NCI-H128 (cell line): ENCODE data around the gene USP2.

Source experiments
- DNase-seq: peaks from one replicate; lab custom pipeline; 2025; ENCODE audit not compliant: unreplicated experiment; lab: John Stamatoyannopoulos, UW

USP2 gene

DNA sequence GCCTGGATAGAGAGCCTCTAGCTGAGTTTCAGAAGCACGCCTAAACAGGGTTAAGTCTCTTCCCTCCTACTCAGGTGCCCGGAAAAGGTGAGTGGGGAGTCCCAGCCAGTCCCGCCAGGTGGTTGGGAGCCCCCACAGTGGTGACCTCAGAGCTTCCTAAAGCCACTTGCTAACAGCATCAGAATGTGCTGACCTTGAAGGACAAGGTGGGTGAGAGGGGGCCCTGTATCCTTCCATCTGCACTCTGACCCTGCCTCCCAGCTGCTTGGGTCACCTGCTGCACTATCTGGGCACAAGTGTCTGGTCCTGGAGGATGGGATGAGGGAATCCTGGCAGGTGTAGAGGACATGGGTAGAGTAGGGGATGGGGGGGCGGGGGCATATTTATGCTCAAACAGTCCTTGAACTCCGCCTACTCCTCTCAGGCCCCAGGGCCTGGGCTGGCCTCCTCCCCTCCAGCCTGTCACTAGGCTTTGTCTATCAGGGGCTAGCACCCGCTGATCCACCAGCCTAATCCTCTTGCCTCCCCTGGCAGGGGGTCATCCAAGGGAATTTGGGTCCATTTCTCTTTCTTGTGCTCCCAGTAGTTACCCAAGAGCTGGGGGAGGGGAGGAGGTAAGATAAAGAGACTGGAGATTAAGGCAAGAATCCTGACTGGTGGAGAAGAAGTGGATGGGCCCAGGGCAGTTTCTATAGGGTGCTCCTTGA, 3.4 kb downstream of the USP2 start:
- no peak for DNase-seq

DNA sequence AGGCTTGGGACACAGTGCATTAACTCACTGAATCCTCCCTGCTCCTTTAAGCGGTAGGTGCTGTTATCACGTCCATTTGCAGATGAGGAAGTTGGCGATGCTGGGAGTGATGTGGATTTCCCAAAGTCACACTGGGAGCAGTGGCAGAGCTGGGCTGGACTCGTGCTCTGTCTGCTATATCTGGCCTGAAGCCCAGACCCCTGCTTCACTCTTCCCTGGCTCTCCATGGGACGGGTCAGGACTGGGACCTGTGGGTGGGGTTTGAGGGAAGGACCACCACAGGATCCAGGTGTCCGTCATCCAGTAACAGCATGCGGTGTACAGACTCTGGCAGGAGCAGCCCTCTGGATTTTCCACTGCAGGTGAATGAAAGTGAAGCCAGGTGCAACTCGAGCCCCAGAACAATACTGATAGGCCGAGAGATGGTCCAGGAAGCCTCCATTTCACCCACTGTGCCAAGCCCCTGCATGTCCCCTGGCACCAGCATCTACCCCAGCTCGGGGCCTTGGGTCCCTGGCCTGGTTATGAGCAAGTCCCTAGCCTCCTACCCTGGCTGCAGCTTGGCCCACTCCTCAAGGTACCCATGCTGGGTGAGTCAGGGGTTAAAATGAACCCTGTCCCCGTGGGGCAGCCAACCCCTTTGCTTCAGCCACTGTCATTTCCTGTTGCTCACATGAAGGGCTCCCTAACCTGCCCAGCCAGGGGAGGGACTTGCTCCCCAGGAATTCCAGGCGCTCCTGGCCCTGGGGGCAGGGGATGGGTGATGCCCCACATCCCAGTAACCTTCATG, 4.2 kb downstream of the USP2 start:
- DNase-seq: no peak

DNA sequence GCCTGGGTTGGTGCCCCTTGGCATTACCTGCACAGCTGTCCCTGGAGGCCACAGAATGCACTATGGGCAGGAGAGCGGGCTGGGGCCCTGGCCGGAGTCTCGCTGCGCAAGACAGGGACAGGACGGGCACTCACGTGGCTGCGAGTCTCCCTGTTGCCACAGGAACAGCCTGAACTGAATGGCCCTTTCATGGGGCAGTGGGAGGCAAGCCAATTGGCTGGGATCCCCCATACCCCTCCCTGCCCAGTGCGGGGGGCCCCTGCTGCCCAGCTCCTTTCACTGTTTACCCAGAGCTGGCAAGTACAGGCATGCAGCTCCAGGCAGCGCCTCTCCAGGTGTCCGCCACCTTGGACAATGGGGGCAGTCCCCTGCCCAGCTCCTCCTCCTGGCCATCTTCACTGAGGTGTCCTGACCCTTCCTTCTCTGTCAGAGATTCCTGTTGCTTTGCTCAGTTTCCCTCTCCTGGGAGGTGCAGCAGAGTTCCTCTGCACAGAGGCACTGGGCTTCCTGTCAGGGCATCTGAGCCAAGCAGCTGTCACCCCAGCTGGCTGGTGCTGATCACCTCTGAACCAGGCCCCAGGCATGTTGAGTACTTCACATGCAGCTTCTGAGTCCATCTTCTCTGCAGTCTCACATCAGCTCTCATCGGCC, 5.2 kb downstream of the USP2 start:
- no peak for DNase-seq

DNA sequence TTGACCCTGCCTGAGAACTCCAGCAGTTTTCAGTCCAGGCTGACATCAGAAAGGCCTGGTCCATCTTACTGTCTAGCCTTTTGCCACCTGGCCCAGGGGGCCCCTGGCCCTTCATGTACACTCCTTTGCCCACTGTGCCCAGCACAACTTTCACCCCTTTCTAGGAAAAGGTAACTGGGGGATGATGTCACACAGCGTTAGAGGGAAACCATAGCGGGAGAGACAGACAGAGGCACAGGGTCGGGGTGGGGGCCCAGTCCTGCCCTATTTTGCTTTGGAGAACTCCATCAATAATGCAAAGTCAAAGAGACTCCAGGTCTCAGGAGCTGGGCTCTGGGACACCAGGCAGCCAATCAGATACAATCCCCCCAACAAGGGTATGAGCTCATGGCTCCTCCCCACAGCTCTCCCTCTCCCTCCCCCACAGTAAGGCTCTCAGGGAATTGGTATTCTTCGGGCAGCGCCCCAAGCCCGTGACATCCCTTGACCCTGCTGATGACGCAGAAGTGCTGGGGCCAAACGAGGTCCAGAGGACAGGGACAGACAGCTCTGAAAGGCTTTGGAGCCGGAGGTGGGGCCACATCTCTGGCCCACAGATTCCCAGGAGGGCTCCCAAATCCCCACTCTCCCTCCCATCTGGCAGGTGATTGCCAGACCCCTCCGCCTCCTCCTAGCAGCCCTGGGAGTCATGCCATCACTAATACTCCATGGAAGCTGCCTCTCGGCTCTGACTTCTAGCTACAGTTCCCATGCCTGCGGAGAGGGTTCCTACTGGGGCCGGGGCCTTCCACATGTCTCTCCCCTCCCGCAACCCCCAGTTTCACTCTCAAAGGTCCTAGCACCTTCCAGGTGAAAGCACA, 5.9 kb downstream of the USP2 start:
- no peak for DNase-seq

DNA sequence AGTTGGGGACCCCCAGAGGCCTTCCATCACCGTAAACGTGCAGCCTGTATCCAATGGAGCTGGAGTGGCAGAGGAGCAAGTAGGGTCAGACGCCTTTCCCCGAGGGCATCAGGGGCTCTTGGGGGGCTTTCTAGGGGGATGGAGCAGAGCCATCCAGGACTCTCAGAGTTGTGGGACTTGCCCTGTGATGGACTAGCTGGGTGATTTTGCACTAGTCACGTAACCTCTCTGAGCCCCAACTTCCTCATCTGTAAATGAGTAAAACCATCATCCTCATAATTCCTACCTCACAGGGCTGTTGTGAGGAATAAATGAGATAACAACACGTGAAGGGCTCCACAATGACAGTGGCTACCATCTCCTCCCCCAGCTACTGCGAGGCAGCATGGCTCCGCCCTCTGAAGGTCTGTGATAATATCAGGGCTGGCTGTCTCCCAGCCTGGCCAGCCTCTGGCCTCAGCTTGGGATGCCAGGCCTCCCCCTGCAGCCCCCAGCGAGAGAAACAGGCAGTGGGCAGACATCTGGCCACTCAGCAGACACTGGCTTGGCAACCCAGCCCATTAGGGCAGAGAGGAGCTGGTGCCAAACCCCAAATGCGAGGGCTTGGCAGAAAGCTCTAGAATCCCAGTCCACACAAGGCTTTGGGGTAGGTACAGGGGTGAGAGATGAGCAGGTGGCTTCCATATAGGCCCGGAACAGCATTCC, 6.7 kb downstream of the USP2 start:
- no peak for DNase-seq

DNA sequence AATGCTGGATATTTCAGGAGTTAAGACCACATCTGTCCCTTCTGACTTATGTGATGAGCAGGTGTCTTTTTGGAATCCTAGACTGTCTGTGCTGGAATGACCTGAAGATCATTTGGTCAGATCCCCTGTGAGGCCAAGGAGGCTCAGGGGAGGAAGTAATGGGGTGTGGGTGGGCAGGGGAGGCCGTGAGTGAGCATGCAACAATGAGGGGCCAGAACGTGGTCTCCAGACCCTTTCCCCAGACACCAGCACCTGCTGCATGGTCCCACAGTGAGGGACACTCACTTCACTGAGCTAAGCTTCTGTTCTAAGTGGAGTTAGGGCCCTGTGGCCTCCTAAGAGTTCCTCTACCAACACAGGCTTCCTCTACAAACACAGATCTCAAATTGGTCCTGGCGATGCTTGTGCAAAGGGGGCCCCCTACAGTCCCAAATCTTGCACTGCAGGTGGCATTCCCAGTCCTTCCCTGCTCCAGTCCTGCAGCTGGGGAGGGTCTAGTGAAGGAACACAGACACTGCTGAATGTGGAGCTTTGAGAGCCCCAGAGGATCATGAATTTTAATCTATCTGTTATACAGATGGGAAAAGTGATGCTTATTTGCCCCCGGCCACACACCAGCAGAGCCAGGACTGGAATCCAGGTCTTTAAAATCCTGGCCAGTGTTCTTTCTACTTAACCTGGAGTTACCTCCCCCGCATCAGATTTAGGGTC, 7.4 kb downstream of the USP2 start:
- no peak for DNase-seq

DNA sequence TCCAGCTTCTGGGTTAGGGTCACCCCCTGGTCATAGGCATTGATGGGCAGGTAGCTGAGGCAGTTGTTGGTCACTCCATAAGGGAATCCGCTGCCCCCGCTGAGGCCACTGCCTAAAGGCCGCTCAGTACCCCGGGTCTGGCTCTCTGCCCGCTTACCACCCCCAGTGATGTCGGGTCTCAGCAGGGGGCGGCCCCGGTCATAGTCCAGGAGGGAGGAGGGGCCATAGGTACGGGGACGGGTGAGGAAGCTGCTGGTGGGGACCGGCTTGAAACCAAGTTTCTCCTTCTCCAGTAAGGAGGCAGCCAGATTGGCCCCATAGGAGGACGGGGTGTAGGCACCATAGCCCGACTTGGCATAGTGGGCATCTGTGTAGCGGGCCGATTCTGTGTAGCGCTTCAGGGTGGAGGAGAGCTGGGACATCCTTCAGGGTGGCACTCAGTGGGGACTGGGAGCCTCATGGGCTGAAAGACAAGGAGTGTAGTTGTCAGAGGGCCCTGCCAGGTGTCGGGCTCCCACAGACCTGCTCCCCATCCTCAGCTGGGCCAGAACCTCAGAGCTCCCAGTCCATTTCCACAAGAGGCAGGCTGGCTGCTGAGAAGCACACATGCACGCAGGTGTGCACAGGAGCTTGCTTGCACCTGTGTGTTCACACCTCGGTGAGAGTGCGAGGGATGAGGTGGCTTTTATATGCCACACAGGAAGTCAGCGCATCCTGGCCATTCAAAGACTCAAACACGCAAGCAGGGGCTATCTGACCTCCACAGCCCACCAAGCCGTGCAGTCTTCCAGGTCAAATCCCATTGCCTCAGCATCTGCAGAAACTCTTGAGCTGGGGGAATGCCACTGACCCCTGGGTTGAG, 8.2 kb downstream of the USP2 start:
- DNase-seq: no peak

DNA sequence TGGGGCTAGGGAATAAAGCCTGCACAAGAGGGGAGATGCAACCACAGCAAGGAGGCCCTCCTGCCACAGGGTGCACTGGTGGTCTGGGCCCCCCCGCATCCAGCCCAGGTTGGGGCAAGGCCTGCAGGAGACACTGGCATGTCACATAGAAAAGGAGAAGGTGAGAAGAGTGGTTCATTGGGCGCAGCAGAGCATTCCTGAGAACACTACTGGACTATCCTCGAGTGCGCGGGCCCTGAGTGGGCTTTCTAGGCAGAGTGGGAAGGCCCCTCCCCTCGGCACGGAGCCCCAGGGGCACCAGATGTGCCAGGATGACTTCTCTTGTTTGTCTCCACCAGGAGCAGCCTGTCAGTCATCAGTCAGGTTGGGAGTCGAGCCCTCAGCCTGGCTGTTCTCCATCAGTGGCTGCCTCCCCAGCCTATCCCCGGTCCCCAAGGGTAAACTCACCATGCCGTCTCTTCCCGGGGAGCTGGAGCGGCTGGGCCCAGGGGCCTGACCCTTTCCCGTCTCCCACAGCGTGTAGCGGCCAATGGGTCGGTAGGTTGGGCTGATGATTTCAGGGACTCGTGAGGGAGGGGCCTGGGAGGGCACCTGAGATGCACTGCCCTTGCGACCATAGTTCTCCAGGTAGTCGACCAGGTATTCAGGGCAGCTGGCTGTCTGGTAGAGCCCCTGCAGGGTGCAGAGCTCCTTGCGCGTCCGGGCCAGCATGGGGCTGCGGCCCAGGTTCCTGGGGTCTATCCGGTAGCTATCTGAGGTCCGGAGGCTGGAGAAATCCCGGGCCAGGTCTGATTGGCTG, 9.0 kb downstream of the USP2 start:
- DNase-seq: no peak

DNA sequence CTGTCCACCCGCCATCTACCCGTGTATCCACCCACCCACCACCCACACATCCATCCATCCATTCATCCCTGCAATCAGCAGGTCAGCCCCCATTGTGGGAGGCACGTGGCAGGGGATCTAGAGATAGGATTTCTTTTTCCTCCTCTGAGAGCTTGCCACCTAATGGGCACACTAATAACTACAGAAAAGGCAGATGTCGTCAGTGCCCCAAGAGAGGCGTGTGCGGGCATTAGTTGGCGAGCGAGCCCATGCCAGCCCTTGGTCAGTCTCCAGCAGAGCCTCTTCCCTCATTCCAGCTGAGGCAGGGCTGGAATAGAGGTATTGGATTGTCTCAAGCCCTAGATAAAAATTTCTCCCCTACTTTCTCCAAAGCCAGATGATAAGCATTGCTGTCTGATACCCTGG, 9.7 kb downstream of the USP2 start:
- DNase-seq: no peak

DNA sequence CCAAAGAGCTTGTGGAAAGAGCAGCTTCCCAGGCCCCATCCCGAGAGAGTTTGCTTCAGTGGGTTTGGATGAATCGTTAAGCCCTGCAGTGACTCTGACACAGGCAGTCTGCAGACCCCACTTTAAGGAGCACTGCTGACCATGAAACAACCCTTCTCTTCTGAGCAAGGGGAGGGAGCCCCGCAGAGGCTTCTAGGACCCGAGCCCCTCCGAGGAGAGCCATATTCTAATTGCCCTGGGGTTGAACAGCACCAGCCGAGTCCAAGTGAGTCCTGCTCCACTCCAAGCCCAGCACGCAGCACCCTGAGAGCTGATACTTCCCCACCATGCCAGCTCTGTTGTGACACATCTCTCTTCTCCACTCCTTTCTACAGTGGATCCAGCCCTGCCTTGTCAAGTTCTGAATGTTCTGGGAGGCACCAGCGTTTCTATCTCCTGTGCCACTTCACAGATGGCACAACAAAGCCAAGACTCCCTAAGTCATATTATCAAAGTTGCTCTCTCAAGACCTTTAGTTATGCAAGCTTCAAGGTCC, 10.4 kb downstream of the USP2 start:
- no peak for DNase-seq

DNA sequence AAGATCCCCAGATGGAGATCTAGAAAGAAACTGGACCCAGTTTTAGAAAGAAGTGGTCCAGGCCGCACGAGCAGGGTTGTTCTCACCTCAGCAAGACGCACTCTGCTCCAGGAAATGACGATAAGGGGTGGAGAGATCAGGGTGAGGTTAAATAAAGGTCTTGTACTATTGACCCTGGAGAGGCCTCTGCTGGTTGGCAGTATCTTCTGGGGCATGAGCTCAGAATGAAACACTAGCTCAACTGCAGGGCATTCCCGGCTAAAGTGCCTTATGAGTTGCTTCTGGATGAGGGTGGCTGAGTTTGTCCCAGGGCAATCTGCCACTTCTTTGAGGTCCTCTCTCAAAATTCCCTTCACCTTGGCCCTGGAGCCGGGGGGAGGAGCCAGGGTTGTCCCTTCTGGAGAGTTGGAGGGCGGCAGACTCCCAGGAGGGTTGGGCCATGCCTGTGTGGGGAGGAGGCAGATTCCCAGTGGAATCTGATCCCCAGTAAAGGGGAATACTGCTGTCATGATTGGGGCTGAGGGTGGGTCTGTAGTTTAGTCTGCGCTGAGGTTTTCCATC, 10.9 kb downstream of the USP2 start:
- no peak for DNase-seq

DNA sequence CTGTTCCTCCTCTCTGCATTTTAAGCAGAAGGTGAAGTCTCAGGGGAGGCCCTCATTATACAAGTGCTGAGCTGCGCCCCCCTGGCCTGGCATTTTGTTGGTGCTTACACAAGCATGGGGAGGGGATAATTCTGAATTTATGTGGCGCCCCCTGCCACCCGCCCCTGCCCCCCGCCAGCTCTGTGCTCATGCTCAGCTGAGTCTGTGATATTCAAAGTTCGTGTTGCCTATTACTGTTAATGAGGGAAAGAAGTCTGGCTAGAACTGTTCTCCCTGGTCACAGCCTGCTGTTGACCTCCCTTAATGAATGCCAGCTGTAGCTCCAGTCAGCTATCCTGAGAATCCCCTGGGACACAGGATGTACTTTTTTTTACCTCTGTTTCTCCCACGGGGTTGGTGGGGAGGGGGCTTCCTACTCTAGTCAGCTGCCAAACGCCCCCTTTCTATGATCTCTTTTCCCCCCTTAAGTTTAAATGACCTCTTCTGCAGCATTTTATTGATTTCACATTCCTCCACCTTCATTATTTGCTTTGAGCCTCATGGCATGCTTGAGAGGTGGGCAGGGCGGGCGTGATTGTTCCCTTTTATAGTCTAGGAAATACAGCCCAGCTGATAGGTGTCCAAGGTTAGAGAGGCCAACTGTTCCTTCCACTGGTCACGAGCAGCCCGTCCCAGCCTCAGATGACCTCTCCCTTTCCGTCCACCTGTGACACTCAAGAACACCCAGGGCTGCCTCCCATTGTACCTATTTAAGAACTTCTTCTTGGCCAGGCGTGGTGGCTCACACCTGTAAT, 12.2 kb downstream of the USP2 start:
- no peak for DNase-seq

DNA sequence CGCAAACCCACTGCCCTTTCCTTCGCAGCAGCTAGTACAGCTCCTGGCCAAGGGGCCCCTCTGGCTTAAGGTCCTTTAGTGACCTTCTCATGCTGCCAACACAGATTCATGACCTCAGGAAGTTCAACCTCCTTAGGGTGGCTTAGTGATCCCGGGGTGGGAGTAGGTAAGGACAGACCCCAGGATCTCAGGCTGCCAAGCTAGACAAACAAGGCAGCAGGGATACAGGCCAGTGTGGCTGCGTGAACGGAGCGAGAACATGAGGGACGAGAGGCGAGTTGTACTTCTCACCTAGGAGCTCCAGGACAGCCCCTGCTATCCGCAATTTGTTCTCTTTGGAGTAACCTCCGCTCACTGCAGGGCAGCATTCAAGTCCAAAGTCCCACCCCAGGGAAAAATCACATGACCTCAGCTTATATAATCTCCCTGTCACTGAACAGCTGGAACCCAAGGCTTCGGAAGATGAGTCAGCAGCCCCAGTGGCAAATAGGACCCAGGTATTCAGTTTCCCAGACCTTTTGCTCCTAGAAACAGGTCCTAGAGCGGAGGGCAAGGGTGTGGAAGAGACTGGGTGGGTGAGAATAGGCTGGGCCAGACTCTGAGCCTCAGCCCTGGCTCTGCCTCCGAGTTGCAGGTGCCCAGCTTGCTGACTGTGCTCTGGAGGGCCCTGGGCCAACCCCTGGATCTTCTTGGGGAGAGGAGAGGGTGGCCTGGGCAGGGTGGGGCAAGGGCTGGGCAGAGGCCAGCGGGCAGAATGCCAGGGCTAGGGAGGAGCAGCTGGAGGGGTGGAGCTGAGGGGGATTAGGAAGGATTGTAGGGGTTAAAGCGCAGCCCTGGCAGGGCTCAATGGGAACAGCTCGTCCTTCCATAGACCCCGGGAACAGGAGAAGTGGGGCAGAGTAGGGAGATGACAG, 13.1 kb downstream of the USP2 start:
- DNase-seq: no peak

DNA sequence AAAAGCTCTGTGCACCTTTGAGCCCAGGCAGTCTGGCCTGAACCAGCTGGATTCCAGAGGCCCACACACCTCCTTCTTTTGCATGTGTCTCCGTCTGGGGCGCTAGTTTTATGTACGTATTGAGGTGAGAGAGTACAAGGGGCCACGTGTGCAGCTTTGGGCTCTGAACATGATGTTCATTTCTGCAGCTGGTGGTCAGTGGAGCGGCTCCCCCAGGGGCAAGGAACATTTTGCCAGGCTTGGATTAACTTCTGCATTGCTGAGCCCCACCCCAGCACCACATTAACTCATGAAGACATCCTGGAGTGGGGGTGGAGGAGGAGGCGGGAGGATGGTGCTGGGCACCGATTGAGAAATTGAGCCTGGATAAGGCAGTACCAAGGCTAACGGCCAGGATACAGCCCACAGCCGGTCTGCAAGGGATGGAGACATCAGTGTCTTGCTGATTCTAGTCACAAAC, 13.8 kb downstream of the USP2 start:
- DNase-seq: no peak

DNA sequence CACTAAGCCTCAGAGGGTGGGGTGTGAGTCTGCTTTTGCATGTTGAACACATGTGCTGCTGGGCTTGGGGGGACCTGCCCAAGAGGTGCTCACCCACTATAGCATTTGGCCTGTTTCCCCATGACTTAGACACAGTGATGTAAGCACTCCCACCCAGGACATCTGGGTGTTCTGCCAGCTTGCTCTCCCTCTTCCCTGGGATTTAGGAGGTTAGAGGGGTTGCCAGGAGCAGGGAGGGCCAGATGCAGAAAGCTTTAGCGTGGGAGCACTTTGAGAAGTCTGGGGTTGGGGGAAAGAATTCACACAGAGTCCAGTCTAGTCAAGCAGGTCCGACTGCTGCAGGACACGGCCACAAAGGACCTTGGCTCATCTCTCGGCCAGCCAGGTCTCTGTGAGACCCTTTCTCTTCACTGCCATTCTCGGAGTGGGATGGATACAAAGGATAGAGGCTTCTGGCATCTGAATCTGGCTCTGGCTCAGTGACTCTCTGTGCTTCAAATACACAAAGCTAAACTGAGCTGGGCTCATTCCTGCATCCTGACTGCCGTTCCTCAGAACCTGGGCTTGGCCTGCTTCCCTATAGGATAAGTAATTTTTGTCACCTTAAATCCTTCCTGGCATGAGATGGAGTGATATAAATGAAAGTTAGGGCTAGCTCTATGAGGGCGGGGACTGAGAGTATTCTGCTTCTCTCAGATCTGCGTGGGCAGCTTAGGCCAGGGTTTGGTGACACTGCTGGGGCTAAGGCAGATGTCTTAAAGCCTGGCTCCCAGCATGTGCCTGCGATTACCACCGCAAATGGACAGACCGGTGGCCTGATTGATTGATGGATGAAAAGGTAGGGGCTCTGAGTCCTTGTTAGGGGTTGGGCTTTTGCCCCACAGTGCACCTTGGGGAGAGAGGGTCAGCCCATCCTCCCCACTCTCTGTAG, 14.5 kb downstream of the USP2 start:
- no peak for DNase-seq
